Upper lobe of right lung (tissue), 1 donor: Measurements from ENCODE around the gene ESPNL. TPM values are rescaled to one million over a fixed set of nuclear protein-coding genes. Genes with fewer than 3 reads are reported as not detected.
A peak's percentile ranks its signal among the peaks of the same experiment; 100 is the strongest.
"Not testable (repeated sequence)": the region's sequence is repeated elsewhere in the genome, so short reads cannot be mapped to it uniquely, and the experiment has no call there.

ENCODE experiments used
- ATAC-seq: fragments of 200-7000 bp; cut with Tn5 transposase; one replicate; pipeline ENCODE4 v1.9.1; 2020; ENCODE audit warnings: mild to moderate bottlenecking, moderate library complexity
- DNase-seq: peaks from one replicate; pipeline ENCODE4 v3.0.0-alpha.2; 2020
- H3K27ac ChIP-seq: fragments of 200-600 bp; one replicate; pipeline ENCODE4 v1.8.0; 2022
- H3K27me3 ChIP-seq: fragments of 200-600 bp; one replicate; pipeline ENCODE4 v1.8.0; 2022; ENCODE audit warnings: mild to moderate bottlenecking
- H3K36me3 ChIP-seq: fragments of 200-600 bp; one replicate; pipeline ENCODE4 v1.8.0; 2022
- H3K4me1 ChIP-seq: fragments of 200-600 bp; one replicate; pipeline ENCODE4 v1.8.0; 2022
- H3K4me3 ChIP-seq: fragments of 200-600 bp; one replicate; pipeline ENCODE4 v1.8.0; 2022; ENCODE audit warnings: mild to moderate bottlenecking
- H3K9me3 ChIP-seq: fragments of 200-600 bp; one replicate; pipeline ENCODE4 v1.8.0; 2022
- intact Hi-C: fragments of 100-400 bp; cut with DNase I; formaldehyde crosslinking; loops from one replicate; pipeline ENCODE4 v1.11.0; 2022
- long read RNA-seq: library from polyadenylated mRNA; unstranded; transcript quantifications from one replicate; pipeline ENCODE4 v2.0.0, GENCODE V29; 2021
- total RNA-seq: library from RNA; stranded (reverse); fragmentation: NEBNext Ultra II Directional; extraction: Animal tissue kit (Norgen Biotek cat#: 25700); gene quantifications from one replicate; pipeline ENCODE4 v1.2.1, GENCODE V29; 2021
- TF ChIP-seq, protein P1 (sequence below): fragments of 200-600 bp; IDR thresholded peaks from one replicate; pipeline ENCODE4 v1.8.0; 2022; ENCODE audit warnings: antibody characterized with exemption
- donor health status: DM: no; HTN: yes; CAD: no; lungs with severe emphysema.

Gene ESPNL, protein sequence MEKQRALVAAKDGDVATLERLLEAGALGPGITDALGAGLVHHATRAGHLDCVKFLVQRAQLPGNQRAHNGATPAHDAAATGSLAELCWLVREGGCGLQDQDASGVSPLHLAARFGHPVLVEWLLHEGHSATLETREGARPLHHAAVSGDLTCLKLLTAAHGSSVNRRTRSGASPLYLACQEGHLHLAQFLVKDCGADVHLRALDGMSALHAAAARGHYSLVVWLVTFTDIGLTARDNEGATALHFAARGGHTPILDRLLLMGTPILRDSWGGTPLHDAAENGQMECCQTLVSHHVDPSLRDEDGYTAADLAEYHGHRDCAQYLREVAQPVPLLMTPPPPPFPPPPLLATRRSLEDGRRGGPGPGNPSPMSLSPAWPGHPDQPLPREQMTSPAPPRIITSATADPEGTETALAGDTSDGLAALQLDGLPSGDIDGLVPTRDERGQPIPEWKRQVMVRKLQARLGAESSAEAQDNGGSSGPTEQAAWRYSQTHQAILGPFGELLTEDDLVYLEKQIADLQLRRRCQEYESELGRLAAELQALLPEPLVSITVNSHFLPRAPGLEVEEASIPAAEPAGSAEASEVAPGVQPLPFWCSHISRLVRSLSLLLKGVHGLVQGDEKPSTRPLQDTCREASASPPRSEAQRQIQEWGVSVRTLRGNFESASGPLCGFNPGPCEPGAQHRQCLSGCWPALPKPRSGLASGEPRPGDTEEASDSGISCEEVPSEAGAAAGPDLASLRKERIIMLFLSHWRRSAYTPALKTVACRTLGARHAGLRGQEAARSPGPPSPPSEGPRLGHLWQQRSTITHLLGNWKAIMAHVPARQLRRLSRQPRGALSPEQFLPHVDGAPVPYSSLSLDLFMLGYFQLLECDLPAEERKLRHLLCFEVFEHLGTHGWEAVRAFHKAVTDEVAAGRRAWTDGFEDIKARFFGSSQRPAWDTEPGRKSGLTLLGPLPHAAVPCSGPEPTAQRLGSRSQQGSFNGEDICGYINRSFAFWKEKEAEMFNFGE
- 0.35 TPM for total RNA-seq
- long read RNA-seq: 0 reads

DNA sequence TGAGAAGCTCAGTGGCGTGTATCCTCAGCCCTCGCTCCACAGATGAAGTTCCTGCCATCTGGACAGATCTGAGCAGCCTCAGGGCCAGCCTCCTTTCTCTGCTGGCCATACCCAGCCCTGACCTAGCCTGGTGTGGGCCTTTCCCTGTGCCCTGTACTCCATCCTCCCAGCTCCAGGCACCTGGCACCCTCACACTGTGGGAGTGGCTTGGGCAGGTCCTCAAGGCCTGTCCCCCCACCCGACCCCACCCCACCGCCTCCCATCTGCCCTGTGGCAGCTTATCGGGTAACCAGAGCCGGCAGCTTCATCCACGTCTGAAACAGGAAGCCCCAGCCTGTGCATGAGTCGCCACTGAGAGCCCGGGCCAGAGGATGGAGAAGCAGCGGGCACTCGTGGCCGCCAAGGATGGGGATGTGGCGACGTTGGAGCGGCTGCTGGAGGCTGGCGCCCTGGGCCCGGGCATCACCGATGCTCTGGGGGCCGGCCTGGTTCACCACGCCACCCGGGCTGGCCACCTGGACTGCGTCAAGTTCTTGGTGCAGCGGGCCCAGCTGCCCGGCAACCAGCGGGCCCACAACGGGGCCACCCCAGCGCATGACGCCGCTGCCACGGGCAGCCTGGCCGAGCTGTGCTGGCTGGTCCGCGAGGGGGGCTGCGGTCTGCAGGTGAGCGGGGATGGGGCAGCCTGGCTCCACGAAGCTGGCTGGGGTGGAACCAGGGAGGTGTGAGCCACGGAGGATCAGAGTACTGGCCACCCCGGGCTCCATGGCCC is at the start of gene ESPNL:
ESPNL (plus strand) TSS at position 292 of the 772 bp plus-strand sequence; CDS start at position 372, 80 bp downstream.
- ATAC-seq (no peak), DNase-seq (peak; percentile 62)
- Histone ChIP-seq H3K9me3 (no peaks in the 10 kb centered on the region), H3K27ac (no peak within 1 kb of the TSS), H3K4me1 (no peaks in the 10 kb centered on the region), H3K36me3 (no peaks in the 10 kb centered on the region), H3K4me3 (no peak within 1 kb of the TSS), H3K27me3 (no peaks in the 10 kb centered on the region)
- intact Hi-C loops: no loop called here
- TF ChIP-seq, protein P1, sequence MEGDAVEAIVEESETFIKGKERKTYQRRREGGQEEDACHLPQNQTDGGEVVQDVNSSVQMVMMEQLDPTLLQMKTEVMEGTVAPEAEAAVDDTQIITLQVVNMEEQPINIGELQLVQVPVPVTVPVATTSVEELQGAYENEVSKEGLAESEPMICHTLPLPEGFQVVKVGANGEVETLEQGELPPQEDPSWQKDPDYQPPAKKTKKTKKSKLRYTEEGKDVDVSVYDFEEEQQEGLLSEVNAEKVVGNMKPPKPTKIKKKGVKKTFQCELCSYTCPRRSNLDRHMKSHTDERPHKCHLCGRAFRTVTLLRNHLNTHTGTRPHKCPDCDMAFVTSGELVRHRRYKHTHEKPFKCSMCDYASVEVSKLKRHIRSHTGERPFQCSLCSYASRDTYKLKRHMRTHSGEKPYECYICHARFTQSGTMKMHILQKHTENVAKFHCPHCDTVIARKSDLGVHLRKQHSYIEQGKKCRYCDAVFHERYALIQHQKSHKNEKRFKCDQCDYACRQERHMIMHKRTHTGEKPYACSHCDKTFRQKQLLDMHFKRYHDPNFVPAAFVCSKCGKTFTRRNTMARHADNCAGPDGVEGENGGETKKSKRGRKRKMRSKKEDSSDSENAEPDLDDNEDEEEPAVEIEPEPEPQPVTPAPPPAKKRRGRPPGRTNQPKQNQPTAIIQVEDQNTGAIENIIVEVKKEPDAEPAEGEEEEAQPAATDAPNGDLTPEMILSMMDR: no peak

DNA sequence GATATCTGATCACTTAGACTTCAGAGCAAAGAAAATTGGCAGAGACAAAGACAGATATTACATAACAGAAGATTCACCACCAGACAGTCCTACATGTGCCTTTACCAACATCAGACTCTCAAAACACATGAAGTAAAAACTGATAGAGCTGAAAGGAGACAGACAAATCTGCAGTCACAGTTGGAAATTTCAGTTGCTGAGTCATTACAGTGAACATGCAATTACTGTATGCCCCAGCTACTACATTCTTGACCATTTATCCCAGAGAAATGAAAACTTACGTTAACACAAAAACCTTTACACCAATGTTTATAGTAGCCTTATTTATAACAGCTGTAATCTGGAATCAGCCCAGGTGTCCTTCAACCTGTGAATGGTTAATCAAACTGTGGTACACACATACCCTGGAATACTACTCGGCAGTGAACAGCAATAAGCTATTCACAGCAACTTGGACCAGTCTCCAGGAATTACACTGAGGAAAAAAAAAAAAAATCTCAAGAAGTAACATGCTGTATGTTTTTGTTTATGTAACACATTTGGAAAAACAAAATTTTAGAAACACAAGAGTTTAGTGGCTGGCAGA is 46.9 kb upstream of the ESPNL start:
- ATAC-seq: no peak

DNA sequence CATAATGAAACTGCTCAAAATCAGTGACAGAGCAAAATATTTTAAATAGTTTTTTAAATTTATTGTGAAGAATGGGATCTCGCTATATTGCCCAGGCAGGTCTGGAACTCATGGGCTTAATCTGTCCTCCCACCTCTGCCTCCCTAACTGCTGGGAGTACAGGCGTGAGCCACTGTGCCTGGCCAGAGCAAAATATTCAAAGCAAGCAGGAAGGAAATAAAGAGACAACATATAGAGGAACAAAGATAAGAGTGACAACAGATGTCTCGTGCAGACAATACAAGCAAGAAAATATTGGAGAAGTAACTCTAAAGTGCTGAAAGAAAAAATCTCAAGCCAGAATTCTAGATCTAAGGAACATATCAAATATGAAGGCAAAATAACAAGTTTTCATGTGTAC is 44.3 kb upstream of the ESPNL start:
- DNase-seq (no peak), ATAC-seq (no peak)
- Histone ChIP-seq H3K9me3 (no peaks in the 10 kb centered on the region), H3K4me1 (peaks cover 8% of the 10 kb centered on the region), H3K36me3 (no peaks in the 10 kb centered on the region), H3K27me3 (no peaks in the 10 kb centered on the region), H3K4me3 (no peak overlapping the region), H3K27ac (no peak overlapping the region)
- intact Hi-C loops: no loop called here
- TF ChIP-seq, protein P1: no peak

More for the DNA sequence above, 46.9 kb upstream of the ESPNL start:
- no peaks in the 10 kb centered on the region for H3K4me1 ChIP-seq
- H3K27me3 ChIP-seq: no peaks in the 10 kb centered on the region
- H3K36me3 ChIP-seq: no peaks in the 10 kb centered on the region
- intact Hi-C loops: no loop called here
- no peak overlapping the region for H3K27ac ChIP-seq
- TF ChIP-seq, protein P1: no peak
- no peak overlapping the region for H3K4me3 ChIP-seq
- no peak for DNase-seq
- H3K9me3 ChIP-seq: no peaks in the 10 kb centered on the region

DNA sequence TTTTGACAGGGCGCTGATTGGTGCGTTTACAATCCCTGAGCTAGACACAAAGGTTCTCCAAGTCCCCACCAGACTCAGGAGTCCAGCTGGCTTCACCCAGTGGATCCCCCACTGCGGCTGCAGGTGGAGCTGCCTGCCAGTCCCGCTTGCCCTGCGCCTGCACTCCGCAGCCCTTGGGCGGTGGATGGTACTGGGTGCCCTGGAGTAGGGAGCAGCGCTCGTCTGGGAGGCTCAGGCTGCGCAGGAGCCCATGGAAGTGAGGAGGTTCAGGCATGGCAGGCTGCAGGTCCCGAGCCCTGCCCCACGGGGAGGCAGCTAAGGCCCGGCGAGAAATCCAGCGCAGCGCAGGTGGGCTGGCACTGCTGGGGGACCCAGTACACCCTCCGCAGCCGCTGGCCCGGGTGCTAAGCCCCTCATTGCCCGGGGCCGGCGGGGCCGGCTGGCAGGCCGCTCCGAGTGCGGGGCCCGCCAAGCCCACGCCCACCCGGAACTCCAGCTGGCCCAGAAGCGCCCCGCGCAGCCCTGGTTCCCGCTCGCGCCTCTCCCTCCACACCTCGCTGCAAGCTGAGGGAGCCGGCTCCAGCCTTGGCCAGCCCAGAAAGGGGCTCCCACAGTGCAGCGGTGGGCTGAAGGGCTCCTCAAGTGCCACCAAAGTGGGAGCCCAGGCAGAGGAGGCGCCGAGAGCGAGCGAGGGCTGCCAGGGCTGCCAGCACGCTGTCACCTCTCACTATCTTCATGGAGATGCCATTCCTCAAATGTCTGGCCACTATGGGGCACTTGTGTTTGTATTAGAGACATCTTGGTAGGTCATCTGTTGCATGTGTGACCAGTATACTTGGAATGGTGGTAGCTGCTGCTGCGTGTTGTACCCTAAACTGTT is 42.2 kb upstream of the ESPNL start:
- intact Hi-C loops, H3K36me3 ChIP-seq, H3K27me3 ChIP-seq, ATAC-seq, H3K9me3 ChIP-seq, DNase-seq, H3K27ac ChIP-seq, H3K4me3 ChIP-seq: not testable (repeated sequence)
- H3K4me1 ChIP-seq: peaks cover 15% of the 10 kb centered on the region

DNA sequence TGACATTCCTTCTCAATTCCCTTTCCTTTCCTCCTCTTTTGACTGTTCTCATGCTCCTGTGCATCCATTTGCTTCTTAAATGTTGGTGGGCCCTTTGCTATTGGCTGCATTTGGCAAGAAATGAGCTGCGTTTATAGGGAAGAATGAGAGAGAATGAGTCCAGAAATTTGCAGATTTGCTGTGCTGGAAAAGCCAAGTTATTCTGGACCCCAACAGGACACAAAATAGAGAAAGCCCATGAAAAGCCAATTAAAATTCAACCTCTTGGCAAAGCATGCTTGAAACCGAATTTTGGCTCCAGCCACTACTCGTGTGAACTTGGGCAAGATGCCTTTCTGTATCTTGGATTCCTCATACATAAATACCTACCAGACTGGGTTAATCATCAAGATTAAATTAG is 40.6 kb upstream of the ESPNL start:
- H3K4me3 ChIP-seq: peak overlapping the region; percentile 84
- no peak for ATAC-seq
- peaks cover 3% of the 10 kb centered on the region for H3K36me3 ChIP-seq
- intact Hi-C loops: no loop called here
- no peak overlapping the region for H3K27ac ChIP-seq
- no peaks in the 10 kb centered on the region for H3K9me3 ChIP-seq
- TF ChIP-seq, protein P1: no peak
- H3K27me3 ChIP-seq: no peaks in the 10 kb centered on the region
- H3K4me1 ChIP-seq: peaks cover 15% of the 10 kb centered on the region
- no peak for DNase-seq
